GM21360 (cell line): Measurements from ENCODE around the gene ARX.

Experiments used
- ATAC-seq: cut with Tn5 transposase; IDR thresholded peaks from one replicate; pipeline ENCODE4 v1.9.1; 2021; ENCODE audit warnings: mild to moderate bottlenecking, moderate library complexity; ENCODE audit not compliant: unreplicated experiment

Gene ARX

DNA sequence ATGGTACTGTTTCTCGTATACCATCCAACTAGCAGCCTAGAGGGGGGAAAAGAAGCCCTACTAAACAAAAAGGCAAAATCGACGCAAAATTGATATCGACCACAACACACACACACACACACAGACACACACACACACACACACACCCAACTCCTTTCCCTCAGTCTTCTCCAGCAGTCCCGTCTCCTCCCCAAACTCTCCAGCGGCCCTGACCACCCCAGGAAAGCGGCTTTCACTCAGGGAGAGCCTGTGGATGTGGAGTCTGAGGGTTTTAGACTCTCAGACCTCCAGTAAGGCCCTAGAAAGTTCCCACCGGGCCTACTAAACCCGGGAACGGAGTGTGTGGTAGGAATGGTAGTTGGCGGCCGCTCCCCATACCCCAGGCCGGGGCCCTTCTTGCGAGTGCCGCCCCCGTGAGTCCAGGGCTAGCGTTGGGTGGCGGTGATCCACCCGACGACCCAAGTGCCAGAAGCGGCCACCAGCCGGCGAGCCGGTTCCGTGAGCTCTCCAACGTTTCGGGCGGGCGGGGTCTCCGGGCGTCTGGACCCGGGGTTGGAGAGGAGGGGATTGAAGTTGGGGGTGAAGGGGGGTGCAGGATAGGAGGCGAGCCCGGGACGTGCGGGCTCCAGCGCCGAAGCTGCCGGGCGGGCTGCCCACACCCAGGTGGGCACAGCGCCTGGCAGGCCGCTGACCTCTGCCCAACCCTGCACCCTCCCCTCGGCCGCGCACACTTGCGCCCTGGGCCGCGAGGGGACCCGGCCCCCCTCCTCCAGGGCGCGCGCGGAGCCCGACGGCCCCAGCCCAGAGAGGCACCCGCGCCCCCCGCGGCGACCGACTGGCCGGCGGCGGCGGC lies 13.7 kb downstream of the ARX start:
- ATAC-seq, result no peak

DNA sequence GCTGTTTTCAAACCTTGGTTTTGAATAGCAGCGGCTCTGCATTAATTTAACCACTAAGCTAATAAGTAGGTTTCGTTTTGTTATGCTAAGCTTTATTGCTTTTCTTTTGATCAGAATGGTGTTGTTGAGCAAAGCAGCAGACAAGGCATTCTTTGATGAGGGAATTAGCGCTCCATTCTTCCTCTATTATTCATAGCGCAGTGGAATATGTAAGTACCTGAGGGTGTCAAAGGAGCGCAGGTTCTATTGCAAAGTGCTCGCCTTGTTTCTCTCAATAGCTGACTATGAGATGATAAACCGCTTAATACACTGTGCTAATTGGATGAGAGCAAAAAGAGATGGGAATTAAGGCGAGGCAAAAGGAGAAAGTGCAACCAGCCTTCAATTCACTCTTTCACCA lies 16.3 kb downstream of the ARX start:
- ATAC-seq, result no peak

DNA sequence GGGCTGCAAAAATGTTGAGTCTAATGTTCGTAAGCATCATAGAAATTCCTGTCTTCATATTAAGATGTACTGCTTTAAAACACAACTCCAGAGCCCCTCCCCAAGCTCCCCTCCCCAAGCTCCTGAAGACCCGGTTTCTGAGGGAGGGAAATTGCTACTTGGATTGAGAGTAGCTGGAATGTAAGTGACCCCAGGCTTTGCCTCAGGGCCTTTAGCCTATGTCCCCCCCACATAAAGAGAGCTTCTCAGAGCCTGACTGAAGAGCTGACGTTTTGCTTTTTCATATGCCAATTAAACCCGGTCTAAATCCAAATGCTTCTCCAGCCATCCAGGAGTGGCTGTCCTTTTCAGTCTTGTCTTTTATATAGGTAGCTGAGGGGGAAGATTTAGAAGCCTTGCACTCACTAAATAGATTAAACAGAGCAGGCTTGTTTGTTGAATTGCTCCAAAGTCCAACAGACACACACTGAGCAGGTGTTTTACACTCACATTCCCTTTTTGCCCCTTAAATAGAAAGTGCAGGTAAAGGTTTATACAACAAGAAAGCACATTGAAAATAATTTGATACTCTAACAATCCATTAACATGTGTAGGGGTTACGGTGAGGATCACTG lies 19.6 kb downstream of the ARX start:
- no peak for ATAC-seq

DNA sequence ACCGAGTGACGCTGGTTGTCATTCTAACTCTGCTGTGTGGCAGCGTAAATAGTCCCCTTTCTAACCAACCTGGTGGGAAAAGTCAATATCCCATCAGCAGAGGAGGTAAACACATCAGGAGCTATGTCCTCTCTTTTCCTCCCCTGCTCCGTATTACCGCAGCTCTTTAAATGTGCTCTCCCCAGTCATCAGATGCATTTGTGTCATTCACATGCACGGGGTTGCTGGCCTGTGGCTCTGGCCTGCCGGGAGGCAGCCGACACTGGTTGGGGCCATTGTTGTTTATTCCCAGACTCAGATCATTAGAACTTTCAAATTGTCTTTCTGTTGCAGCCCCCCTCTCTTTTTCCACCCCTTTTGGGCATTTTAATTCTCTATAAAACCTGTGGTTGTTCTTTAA lies 21.9 kb downstream of the ARX start:
- no peak for ATAC-seq

DNA sequence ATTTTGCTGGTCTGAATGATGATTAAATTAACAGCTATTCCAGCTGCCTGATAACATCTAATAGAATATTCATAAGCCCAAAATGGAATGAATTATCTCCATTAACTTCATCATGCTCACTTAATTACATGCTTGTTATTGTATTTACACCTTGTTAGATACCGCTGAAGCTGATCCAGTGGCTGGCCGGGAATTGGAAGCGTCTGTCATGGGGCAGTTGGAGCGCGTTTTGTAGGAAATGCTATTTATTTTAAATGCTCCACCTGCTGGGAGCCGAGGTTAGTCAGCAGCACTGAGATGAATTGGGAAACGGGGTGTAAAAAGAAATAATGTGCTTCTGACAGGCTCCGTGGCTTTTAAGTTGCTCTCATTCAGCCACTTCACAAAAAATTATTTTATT lies 25.2 kb downstream of the ARX start:
- no peak for ATAC-seq

DNA sequence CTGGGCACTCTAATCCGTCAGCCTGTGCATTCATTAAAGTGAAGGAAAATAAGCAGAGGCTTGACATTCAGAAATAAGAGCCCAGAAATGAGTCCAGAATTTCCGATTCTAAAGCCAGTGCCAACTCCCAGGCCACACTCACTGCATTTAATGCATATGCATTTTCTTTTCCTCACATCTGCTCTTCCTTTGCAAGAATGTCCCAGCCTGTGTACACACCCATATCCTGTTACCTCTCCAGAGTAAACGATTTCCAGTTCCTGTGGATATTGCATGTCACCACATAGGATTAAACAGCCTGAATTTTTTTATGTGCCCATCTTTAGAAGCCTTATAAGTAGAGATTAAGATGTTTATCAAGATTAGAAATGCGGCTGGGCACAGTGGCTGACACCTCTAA lies 27.5 kb downstream of the ARX start:
- no peak for ATAC-seq

DNA sequence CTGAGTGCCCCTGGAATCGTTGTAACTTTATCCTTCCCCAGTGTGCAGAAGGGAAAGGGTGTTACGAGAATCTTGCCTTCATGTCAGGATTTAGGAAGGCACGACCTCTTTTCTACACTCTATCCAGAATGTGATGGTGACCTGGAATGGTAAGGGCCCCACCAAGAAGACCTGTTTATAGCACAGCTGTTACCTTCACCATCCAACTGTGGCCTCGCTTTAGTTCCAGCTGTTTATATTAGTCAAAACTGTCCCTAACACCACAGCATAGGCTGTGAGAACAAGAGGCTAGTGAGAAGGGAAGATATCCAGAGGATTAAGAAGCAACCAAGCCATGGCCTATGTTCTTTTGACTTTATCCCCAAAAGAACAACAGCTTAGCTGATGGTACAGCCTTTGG lies 28.0 kb downstream of the ARX start:
- ATAC-seq, result no peak

DNA sequence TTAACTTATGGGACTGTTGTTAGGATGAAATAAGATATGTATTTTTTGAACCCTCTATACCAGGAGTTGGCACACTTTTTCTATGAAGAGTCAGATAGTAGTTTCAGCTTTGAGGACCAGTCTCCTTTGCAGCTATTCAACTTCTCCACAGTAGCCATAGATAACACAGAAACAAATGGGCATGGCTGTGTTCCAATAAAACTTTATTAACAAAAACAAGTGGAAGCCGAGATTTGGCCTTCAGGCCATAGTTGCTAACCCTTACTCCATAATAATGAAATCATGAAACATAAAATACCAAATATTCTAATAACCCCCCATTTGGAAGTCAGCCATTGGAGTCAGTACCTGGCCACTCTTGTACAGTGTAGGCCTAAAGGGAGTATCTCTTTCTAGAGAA lies 30.6 kb downstream of the ARX start:
- ATAC-seq, result no peak

DNA sequence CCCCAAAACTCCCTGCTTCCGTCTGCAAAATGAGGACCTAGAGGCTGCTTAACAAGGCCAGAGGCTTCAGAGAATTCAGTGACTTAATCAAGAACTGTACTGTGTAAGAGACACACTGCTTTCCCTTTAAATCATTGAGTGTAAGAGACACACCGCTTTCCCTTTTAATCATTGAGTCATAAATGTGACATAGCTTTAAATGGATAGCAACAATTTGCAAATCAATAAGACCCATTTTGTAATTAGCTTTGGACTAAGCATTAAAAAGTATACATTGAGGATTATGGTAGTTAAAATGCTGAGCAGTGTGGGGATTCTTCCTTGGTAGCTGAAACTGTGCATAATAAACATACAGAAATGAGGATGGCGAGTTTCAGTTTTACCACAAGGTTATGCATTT lies 31.8 kb downstream of the ARX start:
- ATAC-seq, result no peak

DNA sequence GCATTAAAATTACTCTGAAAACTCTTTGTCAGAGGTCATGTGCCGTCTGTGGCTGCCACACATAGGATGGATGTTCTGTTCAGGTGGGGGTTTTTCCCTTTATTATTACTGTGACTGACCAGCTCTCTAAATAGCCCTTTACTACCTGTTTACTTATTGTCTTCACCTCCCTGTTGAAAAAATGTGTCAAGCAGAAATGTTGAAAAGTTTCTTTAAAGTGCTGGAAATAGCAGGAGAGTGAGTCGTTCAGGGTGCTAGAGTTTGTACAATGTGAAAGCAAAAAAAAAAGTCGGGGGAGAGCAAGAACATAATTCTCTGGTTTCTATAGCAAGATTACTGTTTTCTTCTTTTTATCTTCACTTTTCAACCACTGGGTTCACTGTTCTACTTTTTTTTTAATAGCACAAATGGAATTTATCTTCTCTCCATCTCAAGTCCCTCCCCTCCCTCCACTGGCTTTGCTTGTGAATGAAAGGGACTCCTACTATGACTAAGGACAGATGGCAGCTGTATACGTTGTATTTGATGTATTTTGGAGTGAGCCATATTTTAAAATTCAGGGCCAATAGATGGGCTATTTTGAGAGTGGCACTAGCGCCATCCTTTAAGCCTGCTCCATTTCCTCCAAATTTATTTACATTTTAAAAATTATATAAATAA lies 33.3 kb downstream of the ARX start:
- no peak for ATAC-seq

DNA sequence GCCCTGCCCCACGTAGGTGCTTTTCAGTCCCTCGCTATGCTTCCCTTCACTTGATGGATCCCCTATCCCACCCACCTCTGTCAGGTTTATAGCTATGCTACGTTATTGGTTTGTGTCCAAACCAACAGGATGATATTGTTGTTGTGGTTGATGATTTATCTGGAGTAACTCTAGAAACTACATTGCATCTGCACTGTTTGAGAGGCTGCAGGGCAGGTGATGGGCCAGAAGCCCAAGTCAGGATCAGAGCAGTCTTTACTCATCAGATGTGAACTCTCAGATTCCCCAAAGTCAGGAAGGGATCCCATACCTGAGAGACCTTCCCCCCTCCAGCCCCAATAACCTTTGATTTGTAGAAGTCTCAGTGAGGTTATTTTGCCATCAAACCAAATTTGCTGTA lies 34.7 kb downstream of the ARX start:
- ATAC-seq, result no peak

DNA sequence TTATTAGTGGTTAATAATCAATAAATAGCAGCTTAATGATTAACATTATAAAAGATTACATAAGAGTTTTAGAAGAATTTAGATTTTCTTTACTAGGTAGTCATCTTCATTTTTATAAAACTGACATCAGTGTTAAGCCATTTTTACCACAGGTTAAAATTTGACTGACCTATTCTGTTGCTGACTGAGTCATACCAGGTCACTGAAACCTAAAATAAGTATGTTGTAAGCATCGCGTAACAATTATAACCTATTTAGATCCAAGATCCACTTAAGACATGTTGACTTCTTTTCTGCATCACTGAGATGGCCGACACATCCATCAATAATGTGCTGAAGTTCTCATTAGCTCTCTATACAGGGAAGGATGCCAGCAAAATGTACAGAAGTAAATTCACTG lies 36.7 kb downstream of the ARX start:
- ATAC-seq, result no peak

DNA sequence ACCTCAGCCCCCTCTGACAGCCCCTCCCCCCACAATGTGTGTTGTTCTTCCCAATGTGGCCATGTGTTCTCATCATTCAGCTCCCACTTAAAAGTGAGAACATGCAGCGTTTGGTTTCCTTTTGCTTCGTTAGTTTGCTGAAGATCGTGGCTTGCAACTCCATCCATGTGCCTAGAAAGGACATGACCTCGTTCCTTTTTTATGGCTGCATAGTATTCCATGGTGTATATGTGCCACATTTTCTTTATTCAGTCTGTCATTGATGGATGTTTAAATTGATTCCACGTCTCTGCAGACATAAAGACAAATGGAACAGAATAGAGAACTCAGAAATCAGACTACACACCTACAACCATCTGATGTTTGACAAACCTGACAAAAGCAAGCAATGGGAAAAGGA lies 46.0 kb downstream of the ARX start:
- no peak for ATAC-seq

DNA sequence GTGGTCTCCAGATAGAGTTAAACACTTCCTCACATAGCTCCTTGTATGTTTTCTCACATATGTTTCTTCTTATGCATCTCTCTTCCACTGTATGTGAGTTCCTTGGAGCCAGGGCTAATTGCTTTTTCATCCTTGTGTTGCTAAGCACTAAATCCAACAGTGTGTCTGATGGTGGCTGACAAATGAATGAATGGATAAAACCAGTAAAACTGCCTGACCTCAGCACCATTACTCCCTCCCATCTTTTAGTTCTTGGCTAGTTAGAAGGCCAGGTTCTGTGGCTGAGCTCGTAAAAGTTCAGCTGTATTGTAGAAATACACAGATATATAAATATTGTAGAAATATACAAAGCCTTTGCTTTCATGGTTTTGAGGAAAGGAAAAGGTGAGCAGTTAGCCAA lies 50.4 kb downstream of the ARX start:
- ATAC-seq, result no peak

DNA sequence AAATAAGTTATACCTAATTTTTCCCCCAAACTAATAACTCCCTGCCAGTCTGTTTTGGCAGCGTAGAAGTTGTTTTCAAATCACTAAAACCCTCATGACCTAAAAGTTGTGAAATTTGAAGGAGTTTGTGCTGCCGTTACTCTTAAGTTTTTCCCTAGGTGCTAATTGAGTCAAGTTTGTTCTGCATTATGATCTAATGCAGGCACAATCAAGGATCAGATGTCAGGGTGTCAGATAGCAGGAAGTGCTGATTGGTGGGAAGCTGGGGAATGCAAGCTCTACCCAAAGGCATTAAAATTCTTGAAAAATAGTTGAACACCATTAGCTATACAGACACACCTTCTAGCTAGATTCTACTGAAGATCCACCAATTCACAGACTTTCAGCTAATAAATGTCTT lies 51.9 kb downstream of the ARX start:
- ATAC-seq, result no peak

DNA sequence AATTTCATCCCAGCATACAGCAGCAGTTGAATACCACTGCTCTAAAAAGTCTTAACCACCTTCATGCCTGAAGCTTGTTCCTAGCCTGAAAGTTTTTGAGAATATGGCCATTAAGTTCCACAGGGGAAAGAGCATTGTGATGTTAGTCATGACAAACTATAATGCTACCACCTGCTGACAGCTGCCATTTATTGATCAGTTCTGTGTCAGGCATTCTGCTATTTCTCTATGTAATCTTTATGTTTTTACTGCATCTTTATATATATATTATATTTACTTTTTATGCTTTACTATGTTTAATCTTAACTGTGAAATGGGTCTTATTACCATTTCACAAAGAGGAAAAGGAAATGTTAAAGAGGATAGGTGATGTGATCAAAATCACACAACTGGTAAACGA lies 54.0 kb downstream of the ARX start:
- ATAC-seq, result no peak

DNA sequence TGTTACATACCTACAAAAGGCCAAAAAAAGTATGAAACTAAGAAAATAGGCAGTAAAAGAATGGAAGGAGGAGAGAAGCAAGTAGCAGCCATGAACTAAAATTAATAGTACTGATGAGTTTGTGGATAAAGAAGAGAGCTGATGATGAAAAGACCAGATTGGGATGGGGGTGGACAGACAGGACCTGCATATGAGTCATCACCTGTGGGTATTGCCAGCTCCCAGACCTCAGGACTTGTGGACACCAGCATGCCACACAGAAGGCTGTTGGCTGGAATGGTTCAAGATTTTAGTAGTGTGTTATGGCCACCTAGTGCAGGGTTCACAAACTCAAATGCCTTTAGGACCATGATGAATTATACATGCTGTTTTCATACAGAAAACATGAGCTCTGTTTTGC lies 58.9 kb downstream of the ARX start:
- ATAC-seq, result no peak

DNA sequence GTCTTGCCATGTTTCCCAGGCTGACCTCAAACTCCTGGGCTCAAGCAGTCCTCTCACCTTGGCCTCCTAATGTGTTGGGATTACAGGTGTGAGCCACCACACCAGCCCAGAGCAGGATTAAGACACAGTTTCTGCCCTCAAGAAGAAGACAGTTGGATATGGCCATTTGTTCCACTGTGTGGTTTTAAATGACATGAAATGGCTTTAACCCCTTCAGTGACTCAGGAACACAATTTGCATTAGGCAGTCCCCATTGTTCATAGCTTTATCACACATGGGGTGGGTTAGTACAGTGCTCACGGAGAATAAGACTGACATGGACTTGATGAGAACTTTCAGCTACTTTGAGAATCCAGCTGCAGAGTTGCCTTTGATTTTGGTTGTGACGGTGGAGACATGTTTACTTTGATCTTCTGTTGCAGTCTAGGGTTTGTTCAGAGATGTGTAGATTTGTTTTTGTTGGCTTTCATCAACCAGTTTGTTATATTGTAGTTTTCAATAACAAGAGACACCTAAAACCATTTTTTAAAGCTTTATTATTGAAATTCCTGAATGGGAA lies 60.3 kb downstream of the ARX start:
- ATAC-seq, result no peak

DNA sequence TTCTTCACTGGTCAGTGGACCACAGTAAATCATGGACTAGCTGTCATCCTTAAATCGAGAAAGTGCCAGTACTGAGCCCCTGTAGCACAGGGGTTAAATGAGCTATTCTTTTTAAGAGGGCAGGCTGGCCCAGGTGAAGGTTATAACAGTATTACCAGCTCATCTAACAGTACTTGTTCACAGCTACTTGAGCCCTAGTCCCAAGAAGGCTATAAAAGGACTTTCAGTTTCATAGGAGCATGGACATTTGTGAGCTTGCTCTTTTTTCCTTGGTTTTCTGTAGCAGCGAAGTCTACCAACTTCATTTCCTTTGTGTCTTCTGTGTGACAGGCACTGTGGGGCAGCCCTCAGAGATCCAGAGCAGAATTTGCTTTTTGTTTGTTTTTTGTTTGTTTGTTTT lies 61.0 kb downstream of the ARX start:
- ATAC-seq, result no peak
